CD8-positive, alpha-beta memory T cell (primary cell): Measurements from ENCODE around the gene HS3ST4. TPM values are rescaled to one million over a fixed set of nuclear protein-coding genes. Genes with fewer than 3 reads are reported as not detected.
A peak's percentile ranks its signal among the peaks of the same experiment; 100 is the strongest.

Source experiments
- CTCF ChIA-PET: fragments of 350-600 bp; sonication (Branson Sonifier 250); formaldehyde crosslinking; loops from one replicate; lab custom pipeline; 2021; ENCODE audit warnings: antibody characterized with exemption; lab: Charles Lee
- POLR2A ChIA-PET: fragments of 350-600 bp; sonication (Branson Sonifier 250); formaldehyde crosslinking; loops from one replicate; lab custom pipeline; 2021; ENCODE audit warnings: antibody characterized with exemption; lab: Charles Lee
- DNase-seq, 5 donors: peaks; one replicate each; pipeline versions ENCODE4 v3.0.0 to v3.0.0-alpha.2; 2020 to 2022; ENCODE audit warnings: mixed read lengths in 1 of 5
- H3K27ac ChIP-seq: one replicate; pipeline ENCODE4 v1.7.0; 2013; ENCODE audit warnings: low read depth, mild to moderate bottlenecking, low read length, moderate library complexity
- H3K27me3 ChIP-seq: 2 replicates; pipeline ENCODE4 v1.7.0; 2013; ENCODE audit warnings: low read length, mild to moderate bottlenecking; ENCODE audit not compliant: insufficient read depth, poor library complexity, severe bottlenecking
- H3K36me3 ChIP-seq: 2 replicates; pipeline ENCODE4 v1.7.0; 2013; ENCODE audit warnings: mild to moderate bottlenecking, low read length, moderate library complexity; ENCODE audit not compliant: insufficient read depth
- H3K4me1 ChIP-seq: 2 replicates; pipeline ENCODE4 v1.7.0; 2013; ENCODE audit warnings: mild to moderate bottlenecking, low read length, moderate library complexity; ENCODE audit not compliant: insufficient read depth
- H3K4me3 ChIP-seq: 2 replicates; pipeline ENCODE4 v1.7.0; 2013; ENCODE audit warnings: mild to moderate bottlenecking, low read length
- H3K9me3 ChIP-seq: 2 replicates; pipeline ENCODE4 v1.7.0; 2013; ENCODE audit warnings: mild to moderate bottlenecking, low read length
- H3K27ac Mint-ChIP-seq, 8 donors: one replicate each; pipeline ENCODE4 v1.8.0; 2020 to 2021; ENCODE audit warnings: mixed read lengths in 8 of 8, mild to moderate bottlenecking in 6 of 8, inconsistent platforms in 3 of 8, moderate library complexity in 3 of 8
- H3K27me3 Mint-ChIP-seq, 2 donors: one replicate each; pipeline ENCODE4 v1.8.0; 2020 to 2021; ENCODE audit warnings: mixed read lengths in 2 of 2, mild to moderate bottlenecking in 1 of 2, moderate library complexity in 1 of 2
- H3K36me3 Mint-ChIP-seq, 3 donors: one replicate each; pipeline ENCODE4 v1.8.0; 2020 to 2021; ENCODE audit warnings: mixed read lengths in 3 of 3, inconsistent platforms in 1 of 3, mild to moderate bottlenecking in 1 of 3
- H3K4me1 Mint-ChIP-seq, 3 donors: one replicate each; pipeline ENCODE4 v1.8.0; 2020 to 2021; ENCODE audit warnings: mixed read lengths in 3 of 3, inconsistent platforms in 1 of 3, mild to moderate bottlenecking in 1 of 3
- H3K4me3 Mint-ChIP-seq, 7 donors: one replicate each; pipeline ENCODE4 v1.8.0; 2020 to 2021; ENCODE audit warnings: mixed read lengths in 7 of 7, mild to moderate bottlenecking in 6 of 7, moderate library complexity in 4 of 7, inconsistent platforms in 2 of 7
- H3K9me3 Mint-ChIP-seq, 5 donors: one replicate each; pipeline ENCODE4 v1.8.0; 2020 to 2022; ENCODE audit warnings: mixed read lengths in 5 of 5, mild to moderate bottlenecking in 3 of 5, moderate library complexity in 2 of 5, inconsistent platforms in 1 of 5
- polyA plus RNA-seq: library from polyadenylated mRNA; unstranded; fragments of 300-500 nt; fragmentation: Illumina TruSeq; gene quantifications from one replicate; pipeline ENCODE4 v1.2.3, GENCODE V29; 2021
- total RNA-seq, 2 experiments: library from RNA; stranded (reverse); gene quantifications; one replicate each; pipeline ENCODE4 v1.2.3, GENCODE V29; 2021

HS3ST4 gene
- total and polyA plus RNA-seq, 3 experiments from 2014 or later: not detected

DNA sequence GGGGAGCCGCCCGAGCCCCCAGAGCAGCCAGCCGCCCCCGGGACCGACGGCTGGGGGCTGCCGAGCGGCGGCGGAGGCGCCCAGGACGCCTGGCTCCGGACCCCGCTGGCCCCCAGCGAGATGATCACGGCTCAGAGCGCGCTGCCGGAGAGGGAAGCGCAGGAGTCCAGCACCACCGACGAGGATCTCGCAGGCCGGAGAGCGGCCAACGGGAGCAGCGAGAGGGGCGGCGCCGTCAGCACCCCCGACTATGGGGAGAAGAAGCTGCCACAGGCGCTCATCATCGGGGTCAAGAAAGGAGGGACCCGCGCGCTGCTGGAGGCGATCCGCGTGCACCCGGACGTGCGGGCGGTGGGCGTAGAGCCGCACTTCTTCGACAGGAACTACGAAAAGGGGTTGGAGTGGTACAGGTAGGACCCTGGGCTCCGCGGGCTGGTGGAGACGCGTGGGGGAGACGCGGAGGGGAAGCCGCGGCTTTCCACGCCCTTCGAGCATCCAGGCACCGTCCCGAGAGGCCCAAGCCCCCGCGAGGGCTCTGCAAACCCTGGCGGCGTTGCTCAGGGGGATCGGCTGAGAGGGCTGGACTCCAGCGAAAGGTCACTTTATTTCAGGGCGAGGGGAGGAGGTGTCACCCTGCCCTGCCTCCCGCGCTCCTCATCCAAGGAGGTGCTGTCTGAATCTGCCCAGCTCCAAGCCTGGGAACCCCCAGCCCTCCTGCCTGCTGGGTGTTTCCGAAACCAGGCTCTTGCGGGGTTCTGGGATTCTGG, 1.2 kb downstream of the HS3ST4 start:
- no peaks in the 10 kb centered on the region for H3K9me3 Mint-ChIP-seq
- H3K27me3 Mint-ChIP-seq: peaks cover 28 to 74% of the 10 kb centered on the region in 2 donors
- Histone ChIP-seq H3K27me3 (no peaks in the 10 kb centered on the region), H3K36me3 (no peaks in the 10 kb centered on the region), H3K9me3 (no peaks in the 10 kb centered on the region), H3K27ac (no peak overlapping the region), H3K4me1 (no peaks in the 10 kb centered on the region), H3K4me3 (no peak overlapping the region)
- no peaks in the 10 kb centered on the region for H3K36me3 Mint-ChIP-seq
- no peak for DNase-seq
- POLR2A ChIA-PET: no interaction called here
- peak overlapping the region in 3 of 7 donors; percentile 3 to 26 (median 21) for H3K4me3 Mint-ChIP-seq
- H3K4me1 Mint-ChIP-seq: peaks cover 3 to 16% (median 9%) of the 10 kb centered on the region in 3 donors
- no peak overlapping the region for H3K27ac Mint-ChIP-seq
- CTCF ChIA-PET: no interaction called here

DNA sequence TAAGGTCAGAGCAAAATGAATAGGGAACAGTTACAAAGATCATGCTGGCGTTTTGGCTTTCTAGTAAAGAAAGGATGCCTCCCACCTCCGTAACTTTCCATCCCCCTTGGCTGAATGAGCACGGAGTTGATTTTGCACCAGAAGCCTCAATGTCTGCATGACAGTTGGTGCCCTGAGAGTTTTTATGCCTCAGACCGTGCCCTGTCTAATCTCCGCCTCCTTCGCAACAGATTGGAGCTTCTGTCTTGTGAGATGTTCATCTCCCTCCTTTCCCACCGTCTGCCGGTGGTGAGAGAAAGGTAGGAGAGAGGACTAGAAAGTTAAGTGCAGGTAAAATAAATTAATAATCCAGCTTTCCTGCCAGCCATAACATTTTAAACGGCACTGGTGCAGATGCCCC, 1.9 kb downstream of the HS3ST4 start:
- no peak for DNase-seq
- Histone ChIP-seq H3K9me3 (no peaks in the 10 kb centered on the region), H3K36me3 (no peaks in the 10 kb centered on the region), H3K4me3 (no peak overlapping the region), H3K27me3 (no peaks in the 10 kb centered on the region), H3K27ac (no peak overlapping the region), H3K4me1 (no peaks in the 10 kb centered on the region)
- Mint-ChIP-seq H3K4me1 (peaks cover 3 to 16% (median 9%) of the 10 kb centered on the region in 3 donors), H3K36me3 (no peaks in the 10 kb centered on the region), H3K27me3 (peaks cover 31 to 75% of the 10 kb centered on the region in 2 donors), H3K4me3 (peak overlapping the region in 3 of 7 donors; percentile 3 to 26 (median 21)), H3K27ac (no peak overlapping the region), H3K9me3 (no peaks in the 10 kb centered on the region)
- POLR2A ChIA-PET: no interaction called here
- CTCF ChIA-PET: no interaction called here

DNA sequence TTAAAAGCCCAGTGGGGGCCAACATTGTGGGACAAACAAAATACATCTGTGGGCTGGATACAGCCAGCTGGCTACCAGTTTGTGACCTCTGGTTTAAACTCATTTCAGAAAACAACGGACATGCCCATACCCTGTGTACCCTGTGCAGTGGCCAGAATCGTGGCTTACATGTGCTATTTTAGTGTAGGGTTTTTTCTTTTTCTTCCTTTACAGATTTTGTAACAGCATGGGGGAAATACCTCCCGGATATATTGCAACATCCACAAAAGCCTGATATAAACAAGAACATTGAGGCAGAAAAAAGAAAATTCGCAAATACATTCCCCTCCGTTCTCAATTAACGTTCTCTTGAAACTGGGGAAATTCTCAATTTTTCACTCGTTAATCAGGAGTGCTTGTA, 7.3 kb downstream of the HS3ST4 start:
- H3K4me3 Mint-ChIP-seq: no peak overlapping the region
- peaks cover 0 to under 1% (median under 1%) of the 10 kb centered on the region in 3 donors for H3K4me1 Mint-ChIP-seq
- POLR2A ChIA-PET: no interaction called here
- Histone ChIP-seq H3K27ac (no peak overlapping the region), H3K4me1 (no peaks in the 10 kb centered on the region), H3K36me3 (no peaks in the 10 kb centered on the region), H3K4me3 (no peak overlapping the region), H3K27me3 (no peaks in the 10 kb centered on the region), H3K9me3 (no peaks in the 10 kb centered on the region)
- DNase-seq: no peak
- H3K9me3 Mint-ChIP-seq: peaks cover 0 to 2% (median 0%) of the 10 kb centered on the region in 5 donors
- CTCF ChIA-PET: no interaction called here
- no peak overlapping the region for H3K27ac Mint-ChIP-seq
- no peaks in the 10 kb centered on the region for H3K36me3 Mint-ChIP-seq
- H3K27me3 Mint-ChIP-seq: peaks cover 18 to 56% of the 10 kb centered on the region in 2 donors

DNA sequence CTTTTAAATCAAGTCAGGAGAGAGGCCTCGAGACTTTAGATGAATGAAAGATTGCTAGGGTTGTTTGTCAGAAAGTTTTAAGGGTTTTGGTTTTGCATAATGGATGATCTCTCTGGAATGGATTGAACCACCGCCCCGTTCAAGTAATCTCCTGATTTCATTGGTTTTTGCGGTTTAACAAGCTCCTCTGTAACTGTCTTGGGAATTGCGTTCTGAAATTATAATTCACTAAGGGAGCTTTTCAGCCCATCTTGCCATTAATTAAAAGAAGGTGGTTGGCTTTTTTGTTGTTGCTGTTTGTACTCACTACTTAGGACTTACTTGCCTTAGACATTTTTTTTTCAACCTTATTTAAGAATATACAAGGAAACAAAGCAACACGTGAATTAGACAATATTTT, 8.8 kb downstream of the HS3ST4 start:
- ChIA-PET CTCF (no interaction called here), POLR2A (no interaction called here)
- no peak overlapping the region for H3K4me3 Mint-ChIP-seq
- H3K4me1 ChIP-seq: no peaks in the 10 kb centered on the region
- H3K9me3 Mint-ChIP-seq: peaks cover 0 to 2% (median 0%) of the 10 kb centered on the region in 5 donors
- no peaks in the 10 kb centered on the region for H3K4me1 Mint-ChIP-seq
- H3K27ac ChIP-seq: no peak overlapping the region
- H3K4me3 ChIP-seq: no peak overlapping the region
- no peak overlapping the region for H3K27ac Mint-ChIP-seq
- no peaks in the 10 kb centered on the region for H3K36me3 Mint-ChIP-seq
- no peak for DNase-seq
- peaks cover 9 to 42% of the 10 kb centered on the region in 2 donors for H3K27me3 Mint-ChIP-seq
- no peaks in the 10 kb centered on the region for H3K9me3 ChIP-seq
- no peaks in the 10 kb centered on the region for H3K36me3 ChIP-seq
- no peaks in the 10 kb centered on the region for H3K27me3 ChIP-seq

DNA sequence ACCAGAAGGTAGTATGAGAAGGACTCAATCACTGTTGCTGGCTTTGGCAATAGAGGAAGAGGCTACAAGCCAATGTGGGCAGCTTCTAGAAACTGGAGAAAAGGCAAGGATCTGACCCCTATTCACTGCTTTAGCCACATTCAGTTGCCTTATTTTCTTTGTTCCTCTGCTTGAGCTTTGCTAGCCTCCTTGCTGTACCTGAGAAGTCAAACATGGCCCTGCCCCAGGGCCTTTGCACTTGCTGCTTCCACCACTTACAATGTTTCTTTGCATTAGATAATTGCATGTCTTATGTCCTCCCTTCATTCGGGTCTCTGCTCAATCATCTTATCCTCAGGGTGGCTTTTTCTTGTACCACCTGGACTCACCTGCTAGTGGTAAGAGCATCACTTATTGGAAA, 15.8 kb downstream of the HS3ST4 start:
- Mint-ChIP-seq H3K27ac (no peak overlapping the region), H3K9me3 (peaks cover 0 to 4% (median 0%) of the 10 kb centered on the region in 5 donors), H3K4me3 (no peak overlapping the region), H3K27me3 (peaks cover 10 to 19% of the 10 kb centered on the region in 2 donors), H3K36me3 (no peaks in the 10 kb centered on the region), H3K4me1 (no peaks in the 10 kb centered on the region)
- Histone ChIP-seq H3K27me3 (no peaks in the 10 kb centered on the region), H3K9me3 (no peaks in the 10 kb centered on the region), H3K36me3 (no peaks in the 10 kb centered on the region), H3K4me1 (no peaks in the 10 kb centered on the region), H3K4me3 (no peak overlapping the region), H3K27ac (no peak overlapping the region)
- ChIA-PET POLR2A (no interaction called here), CTCF (no interaction called here)
- DNase-seq: no peak

DNA sequence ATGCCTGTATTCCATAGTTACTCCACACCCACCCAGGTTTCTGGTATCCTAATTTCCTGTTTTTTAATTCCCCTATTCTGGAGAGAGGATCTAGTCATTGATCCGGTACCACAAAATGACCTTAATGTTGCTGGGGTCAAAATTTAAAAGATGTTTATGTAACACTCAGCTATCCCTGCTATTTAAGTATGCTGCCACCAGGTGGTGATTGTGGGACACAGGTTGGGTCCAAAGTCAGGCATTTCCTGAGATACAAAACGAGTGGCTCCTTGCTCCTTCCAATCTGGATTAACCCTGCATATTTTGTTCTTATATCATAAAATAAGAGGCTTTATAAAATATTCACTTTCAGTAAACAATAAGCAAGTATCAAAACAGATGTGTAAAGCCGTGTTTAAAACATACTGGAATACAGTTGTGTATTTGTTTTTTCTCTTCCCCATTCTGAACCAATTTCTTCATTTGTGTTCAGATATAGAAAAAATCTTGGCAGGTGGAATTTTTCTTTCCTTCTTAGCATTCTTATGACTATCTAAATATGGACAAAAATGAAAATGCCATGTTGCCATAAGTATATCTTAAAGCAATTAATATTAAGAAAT, 16.3 kb downstream of the HS3ST4 start:
- no peak overlapping the region for H3K4me3 ChIP-seq
- POLR2A ChIA-PET: no interaction called here
- no peaks in the 10 kb centered on the region for H3K27me3 ChIP-seq
- H3K4me1 ChIP-seq: no peaks in the 10 kb centered on the region
- CTCF ChIA-PET: no interaction called here
- no peaks in the 10 kb centered on the region for H3K9me3 ChIP-seq
- Mint-ChIP-seq H3K27ac (no peak overlapping the region), H3K4me1 (no peaks in the 10 kb centered on the region), H3K27me3 (peaks cover 10 to 20% of the 10 kb centered on the region in 2 donors), H3K4me3 (no peak overlapping the region), H3K9me3 (peaks cover 0 to 4% (median 0%) of the 10 kb centered on the region in 5 donors), H3K36me3 (no peaks in the 10 kb centered on the region)
- H3K27ac ChIP-seq: no peak overlapping the region
- no peak for DNase-seq
- no peaks in the 10 kb centered on the region for H3K36me3 ChIP-seq

DNA sequence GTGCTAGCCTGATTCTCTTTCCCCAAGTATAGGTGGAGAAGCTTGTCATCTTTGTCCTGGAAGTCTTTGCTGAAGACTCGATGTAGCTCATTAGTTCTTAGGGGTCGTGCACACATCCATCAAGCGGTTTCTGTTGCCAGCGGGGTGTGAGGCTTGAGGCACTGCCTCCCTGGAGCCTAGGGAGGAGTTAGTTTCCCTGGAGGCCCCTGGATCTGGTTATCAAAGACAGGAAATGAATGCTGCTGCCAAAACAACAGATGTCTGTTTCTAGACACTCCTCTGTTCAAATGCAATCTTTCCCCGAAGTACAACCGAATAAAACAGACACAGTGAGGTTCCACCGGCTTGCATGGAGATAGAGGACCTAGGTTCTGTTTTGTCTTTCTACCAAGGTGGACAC, 17.5 kb downstream of the HS3ST4 start:
- Mint-ChIP-seq H3K27ac (no peak overlapping the region), H3K4me3 (no peak overlapping the region), H3K4me1 (no peaks in the 10 kb centered on the region), H3K36me3 (no peaks in the 10 kb centered on the region), H3K9me3 (peaks cover 0 to 4% (median 0%) of the 10 kb centered on the region in 5 donors), H3K27me3 (peaks cover 10 to 25% of the 10 kb centered on the region in 2 donors)
- Histone ChIP-seq H3K27me3 (no peaks in the 10 kb centered on the region), H3K9me3 (no peaks in the 10 kb centered on the region), H3K27ac (no peak overlapping the region), H3K36me3 (no peaks in the 10 kb centered on the region), H3K4me1 (no peaks in the 10 kb centered on the region), H3K4me3 (no peak overlapping the region)
- ChIA-PET POLR2A (no interaction called here), CTCF (no interaction called here)
- no peak for DNase-seq

DNA sequence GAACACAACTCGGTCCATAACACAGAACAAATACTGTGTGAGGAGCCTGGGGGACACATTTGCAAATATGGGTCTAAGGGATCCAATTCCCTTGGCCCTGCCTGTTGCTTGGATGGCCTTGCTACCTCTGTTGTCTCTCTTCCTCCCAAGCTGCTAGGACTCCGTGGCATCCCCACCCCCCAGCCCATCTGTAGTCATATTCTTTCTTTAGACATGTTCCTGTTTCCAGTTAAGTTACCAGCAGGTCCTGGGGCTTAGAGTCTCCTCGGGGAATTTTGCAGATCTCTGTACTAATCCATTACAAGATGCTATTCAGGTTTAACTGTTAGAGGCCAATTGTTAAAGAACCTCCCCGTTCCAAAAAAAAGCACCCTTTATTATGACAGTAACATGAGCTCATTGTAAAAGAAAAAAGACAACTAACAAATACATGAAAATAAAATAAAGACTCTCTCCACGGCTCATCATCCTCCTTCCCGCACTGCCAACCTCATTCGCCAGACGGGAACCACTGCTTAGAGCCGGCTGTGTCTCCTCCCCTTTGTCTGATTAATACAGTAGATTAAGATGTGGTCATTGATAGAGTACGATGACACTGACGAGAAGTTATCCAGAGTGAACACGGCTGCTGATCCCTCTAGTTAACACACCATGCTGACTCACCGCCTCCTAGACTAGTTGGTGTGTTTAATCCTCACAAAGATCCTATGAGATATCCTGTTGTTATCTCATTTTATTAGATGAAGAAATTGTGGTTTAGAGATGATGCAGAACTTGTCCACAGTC, 22.2 kb downstream of the HS3ST4 start:
- Mint-ChIP-seq H3K27me3 (peaks cover 10 to 17% of the 10 kb centered on the region in 2 donors), H3K4me3 (no peak overlapping the region), H3K36me3 (no peaks in the 10 kb centered on the region), H3K9me3 (peaks cover 0 to 2% (median 0%) of the 10 kb centered on the region in 5 donors), H3K4me1 (no peaks in the 10 kb centered on the region), H3K27ac (no peak overlapping the region)
- DNase-seq: no peak
- H3K27me3 ChIP-seq: no peaks in the 10 kb centered on the region
- no peaks in the 10 kb centered on the region for H3K4me1 ChIP-seq
- no peak overlapping the region for H3K4me3 ChIP-seq
- no peaks in the 10 kb centered on the region for H3K9me3 ChIP-seq
- POLR2A ChIA-PET: no interaction called here
- H3K36me3 ChIP-seq: no peaks in the 10 kb centered on the region
- CTCF ChIA-PET: no interaction called here
- no peak overlapping the region for H3K27ac ChIP-seq
